K562 (cell line): ENCODE results near the gene CFP.

Experiments used
- CHD4 ChIP-seq: fragments of 200-600 bp; sonication (generic); IDR thresholded peaks from 3 replicates; pipeline ENCODE4 v1.6.1; 2012; ENCODE audit warnings: low read depth, mild to moderate bottlenecking, mixed read lengths, low read length, inconsistent platforms; ENCODE audit not compliant: insufficient read depth, insufficient replicate concordance, poor library complexity, severe bottlenecking
- CTCF ChIP-seq, 3 experiments: IDR thresholded peaks in 2 of 3; conservative IDR thresholded peaks in 1 of 3; 2 replicates each; pipeline ENCODE4 v1.5.1; 2011 to 2012; ENCODE audit warnings: low read length in 3 of 3, mild to moderate bottlenecking in 3 of 3, control low read depth in 2 of 3, improper control_type of control experiment in 1 of 3, inconsistent platforms in 1 of 3, low read depth in 1 of 3, mixed read lengths in 1 of 3, moderate library complexity in 1 of 3; ENCODE audit not compliant: insufficient read depth in 2 of 3
- DMBX1 ChIP-seq: fragments of 250-450 bp; sonication (Bioruptor Pico); IDR thresholded peaks from 2 replicates; pipeline ENCODE4 v1.8.0; 2022; ENCODE audit warnings: inconsistent platforms, mild to moderate bottlenecking, moderate library complexity, borderline replicate concordance
- ETS1 ChIP-seq: conservative IDR thresholded peaks from 2 replicates; pipeline ENCODE4 v1.6.1; 2011; ENCODE audit warnings: low read depth, mild to moderate bottlenecking, low read length; ENCODE audit not compliant: control insufficient read depth
- HNRNPH1 ChIP-seq: fragments of 200-400 bp; formaldehyde crosslinking; optimal IDR thresholded peaks from 2 replicates; pipeline ENCODE3; 2017; ENCODE audit warnings: low read depth, mild to moderate bottlenecking, low read length, moderate library complexity
- MBD2 ChIP-seq: sonication (generic); IDR thresholded peaks from 2 replicates; pipeline ENCODE4 v1.6.1; 2016; ENCODE audit warnings: low read depth, borderline replicate concordance
- NEUROD1 ChIP-seq: fragments of 150-350 bp; IDR thresholded peaks from 2 replicates; pipeline ENCODE4 v1.6.1; 2014; ENCODE audit warnings: borderline replicate concordance, low read length, low read depth; ENCODE audit not compliant: partially characterized antibody
- NONO ChIP-seq, 2 experiments: fragments of 200-400 bp in 1 of 2; fragments of 450-650 bp in 1 of 2; formaldehyde crosslinking in 1 of 2; IDR thresholded peaks; 2 replicates each; pipeline ENCODE4 v1.6.1; 2017; ENCODE audit warnings: low read depth in 2 of 2, mild to moderate bottlenecking in 2 of 2, moderate library complexity in 2 of 2, low read length in 1 of 2
- ZBTB11 ChIP-seq, 3 experiments: fragments of 200-800 bp in 1 of 3; fragments of 250-450 bp in 1 of 3; fragments of 450-650 bp in 1 of 3; sonication (Bioruptor Pico) in 1 of 3; sonication (Bioruptor generic) in 1 of 3; formaldehyde crosslinking in 1 of 3; IDR thresholded peaks; 2 replicates each; pipeline versions ENCODE4 v1.6.1 to v1.8.0; 2016 to 2022; ENCODE audit warnings: mild to moderate bottlenecking in 2 of 3, missing genetic modification characterization in 2 of 3, missing compliant biosample characterization in 1 of 3, moderate library complexity in 1 of 3
- ZNF280A ChIP-seq: fragments of 450-650 bp; IDR thresholded peaks from 2 replicates; pipeline ENCODE4 v1.6.1; 2018; ENCODE audit warnings: mild to moderate bottlenecking, low read depth; ENCODE audit not compliant: partially characterized antibody

GRCh38 chrX:47623540-47624027 lies 6.1 kb downstream of the CFP start:
- TF ChIP-seq ZBTB11 (CRISPR knock-in tag; IDR thresholded peaks at IDR 0.05): no peak
- TF ChIP-seq ZNF280A: no peak
- TF ChIP-seq ETS1: no peak
- TF ChIP-seq CHD4: no peak
- TF ChIP-seq NONO (IDR thresholded peaks at IDR 0.05; ENCODE audit: low read depth in 2 of 2, low read length in 1 of 2): no peak
- TF ChIP-seq MBD2: no peak
- no peak for TF ChIP-seq CTCF (IDR thresholded peaks at IDR 0.05 in 2 of 3, conservative IDR thresholded peaks at IDR 0.05 in 1 of 3; ENCODE audit: insufficient read depth in 2 of 3, low read depth in 1 of 3, low read length in 3 of 3)
- TF ChIP-seq HNRNPH1: no peak
- no peak for TF ChIP-seq NEUROD1
- no peak for TF ChIP-seq DMBX1 (CRISPR knock-in tag)
